ENCODE results near the gene RIMS1.

Gene RIMS1

GRCh38 chr6:72272958-72273357 is 386.6 kb downstream of the RIMS1 start:
- Histone ChIP-seq H3K4me1 (ENCODE audit: control insufficient read depth, insufficient read depth, low read length) (no peaks in the 10 kb centered on the region), H3K27ac (ENCODE audit: low read depth, low read length) (no peak overlapping the region), H3K9ac (ENCODE audit: low read length) (no peak overlapping the region), H3K4me3 (ENCODE audit: low read length) (no peak overlapping the region), H3K27me3 (ENCODE audit: control insufficient read depth, insufficient read depth, low read length) (no peaks in the 10 kb centered on the region), H3K36me3 (ENCODE audit: control insufficient read depth, insufficient read depth, low read length) (no peaks in the 10 kb centered on the region)

GRCh38 chr6:72275888-72276287 is 389.5 kb downstream of the RIMS1 start:
- Histone ChIP-seq H3K36me3 (ENCODE audit: control insufficient read depth, insufficient read depth, low read length) (no peaks in the 10 kb centered on the region), H3K27me3 (ENCODE audit: control insufficient read depth, insufficient read depth, low read length) (no peaks in the 10 kb centered on the region), H3K9ac (ENCODE audit: low read length) (no peak overlapping the region), H3K27ac (ENCODE audit: low read depth, low read length) (no peak overlapping the region), H3K4me3 (ENCODE audit: low read length) (no peak overlapping the region), H3K4me1 (ENCODE audit: control insufficient read depth, insufficient read depth, low read length) (no peaks in the 10 kb centered on the region)

- no peaks in the 10 kb centered on the region for H3K36me3 ChIP-seq (ENCODE audit: control insufficient read depth, insufficient read depth, low read length)
- H3K4me1 ChIP-seq (ENCODE audit: control insufficient read depth, insufficient read depth, low read length) = no peaks in the 10 kb centered on the region
- H3K4me3 ChIP-seq (ENCODE audit: low read length) = no peak overlapping the region
- no peaks in the 10 kb centered on the region for H3K27me3 ChIP-seq (ENCODE audit: control insufficient read depth, insufficient read depth, low read length)
- no peak overlapping the region for H3K27ac ChIP-seq (ENCODE audit: low read depth, low read length)
- no peak overlapping the region for H3K9ac ChIP-seq (ENCODE audit: low read length)
Measured at GRCh38 chr6:72282201-72282600, 395.9 kb downstream of the RIMS1 start.

- no peaks in the 10 kb centered on the region for H3K4me1 ChIP-seq (ENCODE audit: control insufficient read depth, insufficient read depth, low read length)
Measured at GRCh38 chr6:72283571-72283970, 397.2 kb downstream of the RIMS1 start.

GRCh38 chr6:72286911-72287311 is 400.6 kb downstream of the RIMS1 start:
- no peaks in the 10 kb centered on the region for H3K27me3 ChIP-seq (ENCODE audit: control insufficient read depth, insufficient read depth, low read length)
- no peak overlapping the region for H3K9ac ChIP-seq (ENCODE audit: low read length)

More at GRCh38 chr6:72283571-72283970, 397.2 kb downstream of the RIMS1 start:
- H3K27me3 ChIP-seq (ENCODE audit: control insufficient read depth, insufficient read depth, low read length) = no peaks in the 10 kb centered on the region
- H3K27ac ChIP-seq (ENCODE audit: low read depth, low read length) = no peak overlapping the region
- H3K4me3 ChIP-seq (ENCODE audit: low read length) = no peak overlapping the region
- no peak overlapping the region for H3K9ac ChIP-seq (ENCODE audit: low read length)
- no peaks in the 10 kb centered on the region for H3K36me3 ChIP-seq (ENCODE audit: control insufficient read depth, insufficient read depth, low read length)

GRCh38 chr6:72287801-72288200 is 401.5 kb downstream of the RIMS1 start:
- Histone ChIP-seq H3K27ac (ENCODE audit: low read depth, low read length) (no peak overlapping the region), H3K36me3 (ENCODE audit: control insufficient read depth, insufficient read depth, low read length) (no peaks in the 10 kb centered on the region), H3K9ac (ENCODE audit: low read length) (no peak overlapping the region), H3K4me1 (ENCODE audit: control insufficient read depth, insufficient read depth, low read length) (no peaks in the 10 kb centered on the region), H3K4me3 (ENCODE audit: low read length) (no peak overlapping the region), H3K27me3 (ENCODE audit: control insufficient read depth, insufficient read depth, low read length) (no peaks in the 10 kb centered on the region)

More at GRCh38 chr6:72286911-72287311, 400.6 kb downstream of the RIMS1 start:
- Histone ChIP-seq H3K27ac (ENCODE audit: low read depth, low read length) (no peak overlapping the region), H3K4me3 (ENCODE audit: low read length) (no peak overlapping the region), H3K4me1 (ENCODE audit: control insufficient read depth, insufficient read depth, low read length) (no peaks in the 10 kb centered on the region), H3K36me3 (ENCODE audit: control insufficient read depth, insufficient read depth, low read length) (no peaks in the 10 kb centered on the region)

GRCh38 chr6:72288592-72288991 is 402.2 kb downstream of the RIMS1 start:
- no peaks in the 10 kb centered on the region for H3K36me3 ChIP-seq (ENCODE audit: control insufficient read depth, insufficient read depth, low read length)

GRCh38 chr6:72290620-72291019 is 404.3 kb downstream of the RIMS1 start:
- H3K9ac ChIP-seq (ENCODE audit: low read length) = no peak overlapping the region
- no peaks in the 10 kb centered on the region for H3K36me3 ChIP-seq (ENCODE audit: control insufficient read depth, insufficient read depth, low read length)
- no peak overlapping the region for H3K27ac ChIP-seq (ENCODE audit: low read depth, low read length)
- H3K4me3 ChIP-seq (ENCODE audit: low read length) = no peak overlapping the region
- H3K27me3 ChIP-seq (ENCODE audit: control insufficient read depth, insufficient read depth, low read length) = no peaks in the 10 kb centered on the region
- no peaks in the 10 kb centered on the region for H3K4me1 ChIP-seq (ENCODE audit: control insufficient read depth, insufficient read depth, low read length)

More at GRCh38 chr6:72288592-72288991, 402.2 kb downstream of the RIMS1 start:
- Histone ChIP-seq H3K27me3 (ENCODE audit: control insufficient read depth, insufficient read depth, low read length) (no peaks in the 10 kb centered on the region), H3K4me3 (ENCODE audit: low read length) (no peak overlapping the region), H3K4me1 (ENCODE audit: control insufficient read depth, insufficient read depth, low read length) (no peaks in the 10 kb centered on the region), H3K9ac (ENCODE audit: low read length) (no peak overlapping the region), H3K27ac (ENCODE audit: low read depth, low read length) (no peak overlapping the region)

GRCh38 chr6:72296375-72296774 is 410.0 kb downstream of the RIMS1 start:
- Histone ChIP-seq H3K9ac (ENCODE audit: low read length) (no peak overlapping the region), H3K27ac (ENCODE audit: low read depth, low read length) (no peak overlapping the region), H3K4me3 (ENCODE audit: low read length) (no peak overlapping the region), H3K4me1 (ENCODE audit: control insufficient read depth, insufficient read depth, low read length) (no peaks in the 10 kb centered on the region), H3K36me3 (ENCODE audit: control insufficient read depth, insufficient read depth, low read length) (no peaks in the 10 kb centered on the region), H3K27me3 (ENCODE audit: control insufficient read depth, insufficient read depth, low read length) (no peaks in the 10 kb centered on the region)

GRCh38 chr6:72305971-72306370 is 419.6 kb downstream of the RIMS1 start:
- no peaks in the 10 kb centered on the region for H3K4me1 ChIP-seq (ENCODE audit: control insufficient read depth, insufficient read depth, low read length)
- no peak overlapping the region for H3K9ac ChIP-seq (ENCODE audit: low read length)
- no peak overlapping the region for H3K4me3 ChIP-seq (ENCODE audit: low read length)
- H3K27ac ChIP-seq (ENCODE audit: low read depth, low read length) = no peak overlapping the region
- H3K36me3 ChIP-seq (ENCODE audit: control insufficient read depth, insufficient read depth, low read length) = no peaks in the 10 kb centered on the region
- H3K27me3 ChIP-seq (ENCODE audit: control insufficient read depth, insufficient read depth, low read length) = no peaks in the 10 kb centered on the region

- no peak overlapping the region for H3K4me3 ChIP-seq (ENCODE audit: low read length)
- no peaks in the 10 kb centered on the region for H3K36me3 ChIP-seq (ENCODE audit: control insufficient read depth, insufficient read depth, low read length)
- H3K27me3 ChIP-seq (ENCODE audit: control insufficient read depth, insufficient read depth, low read length) = no peaks in the 10 kb centered on the region
Measured at GRCh38 chr6:72316675-72317380, 430.5 kb downstream of the RIMS1 start.

GRCh38 chr6:72321788-72322187 is 435.4 kb downstream of the RIMS1 start:
- H3K27ac ChIP-seq (ENCODE audit: low read depth, low read length) = no peak overlapping the region
- no peak overlapping the region for H3K9ac ChIP-seq (ENCODE audit: low read length)
- H3K27me3 ChIP-seq (ENCODE audit: control insufficient read depth, insufficient read depth, low read length) = no peaks in the 10 kb centered on the region
- H3K4me3 ChIP-seq (ENCODE audit: low read length) = no peak overlapping the region
- H3K36me3 ChIP-seq (ENCODE audit: control insufficient read depth, insufficient read depth, low read length) = no peaks in the 10 kb centered on the region
- no peaks in the 10 kb centered on the region for H3K4me1 ChIP-seq (ENCODE audit: control insufficient read depth, insufficient read depth, low read length)

More at GRCh38 chr6:72316675-72317380, 430.5 kb downstream of the RIMS1 start:
- no peaks in the 10 kb centered on the region for H3K4me1 ChIP-seq (ENCODE audit: control insufficient read depth, insufficient read depth, low read length)
- no peak overlapping the region for H3K27ac ChIP-seq (ENCODE audit: low read depth, low read length)
- no peak overlapping the region for H3K9ac ChIP-seq (ENCODE audit: low read length)

- H3K9ac ChIP-seq (ENCODE audit: low read length) = no peak overlapping the region
- H3K4me3 ChIP-seq (ENCODE audit: low read length) = no peak overlapping the region
- no peaks in the 10 kb centered on the region for H3K4me1 ChIP-seq (ENCODE audit: control insufficient read depth, insufficient read depth, low read length)
- no peak overlapping the region for H3K27ac ChIP-seq (ENCODE audit: low read depth, low read length)
- no peaks in the 10 kb centered on the region for H3K27me3 ChIP-seq (ENCODE audit: control insufficient read depth, insufficient read depth, low read length)
- H3K36me3 ChIP-seq (ENCODE audit: control insufficient read depth, insufficient read depth, low read length) = no peaks in the 10 kb centered on the region
Measured at GRCh38 chr6:72322771-72323170, 436.4 kb downstream of the RIMS1 start.
